Calu3 (cell line): Measurements from ENCODE around the gene CD300LD. TPM values are rescaled to one million over a fixed set of nuclear protein-coding genes. Genes with fewer than 3 reads are reported as not detected.

ENCODE experiments used
- BruUV-seq: library from RNA; stranded (reverse); fragments of 400-500 nt; replicated peaks from 2 replicates; lab custom pipeline; 2021; lab: Mats Ljungman, UMichigan
- CTCF ChIA-PET: fragments of 300-600 bp; sonication (Branson Sonifier 250); formaldehyde crosslinking; loops from one replicate; lab custom pipeline; 2022; ENCODE audit warnings: antibody characterized with exemption; lab: Charles Lee
- DNase-seq: peaks from one replicate; pipeline ENCODE4 v3.0.0; 2022
- H3K27ac Mint-ChIP-seq: one replicate; pipeline ENCODE4 v1.8.0; 2022; ENCODE audit warnings: mixed read lengths; ENCODE audit not compliant: unreplicated experiment
- H3K27me3 Mint-ChIP-seq: one replicate; pipeline ENCODE4 v1.8.0; 2022; ENCODE audit warnings: mixed read lengths; ENCODE audit not compliant: unreplicated experiment
- H3K36me3 Mint-ChIP-seq: one replicate; pipeline ENCODE4 v1.8.0; 2022; ENCODE audit warnings: mild to moderate bottlenecking, moderate library complexity, mixed read lengths; ENCODE audit not compliant: insufficient read depth, unreplicated experiment
- H3K4me1 Mint-ChIP-seq: one replicate; pipeline ENCODE4 v1.8.0; 2022; ENCODE audit warnings: mild to moderate bottlenecking, low read depth, mixed read lengths; ENCODE audit not compliant: unreplicated experiment
- H3K4me3 Mint-ChIP-seq: one replicate; pipeline ENCODE4 v1.8.0; 2022; ENCODE audit warnings: mild to moderate bottlenecking, low read depth, moderate library complexity, mixed read lengths; ENCODE audit not compliant: unreplicated experiment
- H3K9me3 Mint-ChIP-seq: one replicate; pipeline ENCODE4 v1.8.0; 2022; ENCODE audit warnings: low read depth, mixed read lengths; ENCODE audit not compliant: unreplicated experiment
- intact Hi-C: fragments of 100-400 bp; cut with micrococcal nuclease; formaldehyde crosslinking; loops from one replicate; pipeline ENCODE4 v1.10.0; 2022; ENCODE audit not compliant: unreplicated experiment
- total RNA-seq: library from RNA; stranded (reverse); gene quantifications from 2 replicates; pipeline ENCODE4 v1.2.3, GENCODE V29; 2022
- TF ChIP-seq, protein P1 (sequence below): fragments of 200-600 bp; IDR thresholded peaks from one replicate; pipeline ENCODE4 v1.8.0; 2022; ENCODE audit warnings: antibody characterized with exemption; ENCODE audit not compliant: unreplicated experiment

CD300LD gene
- total RNA-seq, 1 experiment from 2014 or later: not detected

GRCh38 chr17:74599023-74599399, 6.9 kb upstream of the CD300LD start:
- intact Hi-C loops: no loop called here
- Mint-ChIP-seq H3K9me3 (no peaks in the 10 kb centered on the region), H3K27ac (no peak overlapping the region), H3K4me3 (no peak overlapping the region), H3K36me3 (no peaks in the 10 kb centered on the region), H3K4me1 (no peaks in the 10 kb centered on the region), H3K27me3 (peaks cover 97% of the 10 kb centered on the region)
- no TSS peak for BruUV-seq
- TF ChIP-seq, protein P1, sequence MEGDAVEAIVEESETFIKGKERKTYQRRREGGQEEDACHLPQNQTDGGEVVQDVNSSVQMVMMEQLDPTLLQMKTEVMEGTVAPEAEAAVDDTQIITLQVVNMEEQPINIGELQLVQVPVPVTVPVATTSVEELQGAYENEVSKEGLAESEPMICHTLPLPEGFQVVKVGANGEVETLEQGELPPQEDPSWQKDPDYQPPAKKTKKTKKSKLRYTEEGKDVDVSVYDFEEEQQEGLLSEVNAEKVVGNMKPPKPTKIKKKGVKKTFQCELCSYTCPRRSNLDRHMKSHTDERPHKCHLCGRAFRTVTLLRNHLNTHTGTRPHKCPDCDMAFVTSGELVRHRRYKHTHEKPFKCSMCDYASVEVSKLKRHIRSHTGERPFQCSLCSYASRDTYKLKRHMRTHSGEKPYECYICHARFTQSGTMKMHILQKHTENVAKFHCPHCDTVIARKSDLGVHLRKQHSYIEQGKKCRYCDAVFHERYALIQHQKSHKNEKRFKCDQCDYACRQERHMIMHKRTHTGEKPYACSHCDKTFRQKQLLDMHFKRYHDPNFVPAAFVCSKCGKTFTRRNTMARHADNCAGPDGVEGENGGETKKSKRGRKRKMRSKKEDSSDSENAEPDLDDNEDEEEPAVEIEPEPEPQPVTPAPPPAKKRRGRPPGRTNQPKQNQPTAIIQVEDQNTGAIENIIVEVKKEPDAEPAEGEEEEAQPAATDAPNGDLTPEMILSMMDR: no peak
- no peak for DNase-seq
- CTCF ChIA-PET: no interaction called here

- TF ChIP-seq, protein P1: no peak
- Mint-ChIP-seq H3K27me3 (peaks cover 94% of the 10 kb centered on the region), H3K4me1 (no peaks in the 10 kb centered on the region), H3K36me3 (no peaks in the 10 kb centered on the region), H3K9me3 (no peaks in the 10 kb centered on the region), H3K4me3 (no peak overlapping the region), H3K27ac (no peak overlapping the region)
- DNase-seq: no peak
- CTCF ChIA-PET: no interaction called here
- intact Hi-C loops: no loop called here
- BruUV-seq: no TSS peak
These were observed 6.4 kb upstream of the CD300LD start for GRCh38 chr17:74598346-74599022.

DNA sequence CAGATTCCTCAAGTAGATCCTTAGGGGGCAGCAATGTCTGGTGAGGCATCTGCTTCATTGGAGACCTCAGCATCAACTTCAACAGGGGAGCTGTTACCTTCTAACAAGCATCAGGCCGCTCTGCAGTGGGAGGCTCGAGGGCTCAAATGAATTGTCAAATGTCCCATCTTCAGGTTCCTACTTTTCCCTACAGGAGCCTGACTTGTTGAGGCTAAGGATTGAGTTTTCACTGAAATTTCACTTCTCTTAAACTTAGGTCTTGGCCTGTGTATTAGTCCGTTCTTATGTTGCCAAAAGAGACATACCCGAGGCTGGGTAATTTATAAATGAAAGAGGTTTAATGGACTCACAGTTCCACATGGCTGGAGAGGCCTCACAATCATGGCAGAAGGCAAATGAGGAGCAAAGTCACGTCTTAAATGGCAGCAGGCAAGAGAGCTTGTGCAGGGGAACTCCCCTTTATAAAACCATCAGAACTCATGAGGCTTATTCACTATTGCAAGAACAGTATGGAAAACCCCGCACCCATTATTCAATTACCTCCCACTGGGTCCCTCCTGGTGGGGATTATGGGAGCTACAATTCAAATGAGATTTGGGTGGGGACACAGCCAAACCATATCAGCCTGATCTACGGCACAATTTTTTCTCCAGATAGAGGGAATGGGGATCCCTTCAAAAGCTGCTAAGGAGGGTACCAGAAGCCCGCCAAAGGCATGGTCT, 5.1 kb upstream of the CD300LD start:
- DNase-seq: no peak
- Mint-ChIP-seq H3K9me3 (no peaks in the 10 kb centered on the region), H3K4me3 (no peak overlapping the region), H3K27me3 (peaks cover 94% of the 10 kb centered on the region), H3K27ac (no peak overlapping the region), H3K36me3 (no peaks in the 10 kb centered on the region), H3K4me1 (no peaks in the 10 kb centered on the region)
- CTCF ChIA-PET: interaction anchor here (1.1 kb wide), 1 partner anchor 60 kb away, joined by 3 read pairs; no protein-coding TSS in a partner anchor
- no TSS peak for BruUV-seq
- intact Hi-C loops: no loop called here
- TF ChIP-seq, protein P1: no peak

- no peaks in the 10 kb centered on the region for H3K9me3 Mint-ChIP-seq
- TF ChIP-seq, protein P1: no peak
- H3K27ac Mint-ChIP-seq: no peak overlapping the region
- CTCF ChIA-PET: no interaction called here
- H3K36me3 Mint-ChIP-seq: no peaks in the 10 kb centered on the region
- intact Hi-C loops: no loop called here
- H3K4me1 Mint-ChIP-seq: no peaks in the 10 kb centered on the region
- peaks cover 90% of the 10 kb centered on the region for H3K27me3 Mint-ChIP-seq
- no peak overlapping the region for H3K4me3 Mint-ChIP-seq
- DNase-seq: no peak
- BruUV-seq: no TSS peak
These were observed 3.1 kb upstream of the CD300LD start for GRCh38 chr17:74595037-74595750.
